ENCODE results near the gene TRAF1. TPM values are rescaled to one million over a fixed set of nuclear protein-coding genes. Genes with fewer than 3 reads are reported as not detected.

TRAF1 gene
- polyA plus RNA-seq, 1 donor, result 4.3 TPM

GRCh38 chr9:120890320-120891244 is 36.0 kb downstream of the TRAF1 start:
- DNase-seq (ENCODE audit: low read depth), result no peak

DNA sequence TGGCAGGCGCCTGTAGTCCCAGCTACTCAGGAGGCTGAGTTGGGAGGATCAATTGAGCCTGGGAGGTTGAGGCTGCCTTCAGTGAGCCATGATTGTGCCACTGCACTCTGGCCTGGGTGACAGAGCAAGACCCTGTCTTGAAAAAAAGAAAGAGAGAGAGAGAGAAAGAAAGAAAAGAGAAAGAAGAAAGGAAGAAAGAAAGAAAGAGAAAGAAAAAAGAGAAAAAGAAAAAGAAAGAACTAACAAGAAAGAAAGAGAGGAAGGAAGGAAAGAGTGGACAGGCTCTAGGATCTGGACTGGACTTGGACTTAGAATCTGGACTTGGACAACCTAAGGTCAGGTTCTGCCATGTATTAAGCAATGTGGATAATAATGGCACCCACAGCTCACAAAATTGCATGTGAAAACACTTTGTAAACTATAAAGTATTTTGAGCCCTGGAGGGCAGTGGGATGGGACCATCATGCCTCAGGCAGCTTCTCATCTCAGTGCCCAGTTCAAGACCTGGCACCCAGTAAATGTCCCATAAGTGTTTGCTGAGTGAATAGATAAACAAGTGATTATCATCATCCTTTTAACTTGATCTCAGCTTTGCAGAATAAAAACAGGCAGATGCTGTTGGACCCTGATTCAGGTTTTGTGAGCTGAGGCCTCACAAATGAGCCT is 36.9 kb downstream of the TRAF1 start:
- DNase-seq (ENCODE audit: low read depth), result no peak

- no peak for DNase-seq (ENCODE audit: low read depth)
These were observed 38.0 kb downstream of the TRAF1 start for GRCh38 chr9:120888626-120889025.

GRCh38 chr9:120886490-120886967 is 40.1 kb downstream of the TRAF1 start:
- no peak for DNase-seq (ENCODE audit: low read depth)

DNA sequence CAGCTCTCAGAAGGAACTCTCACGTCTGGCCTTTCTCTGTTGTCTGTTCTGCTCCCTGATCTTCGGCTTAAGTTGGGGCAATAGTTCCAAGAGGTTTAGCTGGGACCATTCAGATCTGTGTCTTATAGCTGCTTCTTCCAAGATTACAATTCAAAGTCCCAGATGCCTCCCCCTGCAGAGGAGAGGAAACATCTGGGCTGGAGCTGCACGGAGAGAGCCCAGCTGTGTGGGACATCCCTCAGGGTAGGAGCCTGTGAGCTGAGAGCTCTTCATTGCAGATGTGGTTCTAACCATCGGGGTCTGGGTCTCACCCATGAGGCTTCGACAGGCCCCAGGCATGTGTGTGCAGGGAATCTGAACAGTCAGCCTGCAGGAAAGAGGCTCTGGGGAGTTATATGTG is 40.6 kb downstream of the TRAF1 start:
- DNase-seq (ENCODE audit: low read depth), result no peak

DNA sequence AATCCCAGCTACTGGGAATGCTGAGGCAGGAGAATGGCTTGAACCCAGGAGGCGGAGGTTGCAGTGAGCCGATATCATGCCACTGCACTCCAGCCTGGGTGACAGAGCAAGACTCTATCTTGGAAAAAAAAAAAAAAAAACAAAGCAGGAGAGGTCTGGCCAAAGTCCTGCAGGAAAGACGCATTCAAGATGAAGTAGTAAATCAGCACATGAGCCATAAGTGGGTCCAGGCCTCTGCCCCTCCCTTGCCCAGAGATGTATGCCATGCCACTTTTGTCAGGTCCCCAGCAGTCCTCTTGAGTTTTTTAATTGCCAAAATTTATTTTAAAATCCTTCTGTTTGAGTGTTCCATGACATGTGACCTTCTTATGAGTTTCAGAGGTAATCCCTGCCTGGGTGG is 41.1 kb downstream of the TRAF1 start:
- no peak for DNase-seq (ENCODE audit: low read depth)

DNA sequence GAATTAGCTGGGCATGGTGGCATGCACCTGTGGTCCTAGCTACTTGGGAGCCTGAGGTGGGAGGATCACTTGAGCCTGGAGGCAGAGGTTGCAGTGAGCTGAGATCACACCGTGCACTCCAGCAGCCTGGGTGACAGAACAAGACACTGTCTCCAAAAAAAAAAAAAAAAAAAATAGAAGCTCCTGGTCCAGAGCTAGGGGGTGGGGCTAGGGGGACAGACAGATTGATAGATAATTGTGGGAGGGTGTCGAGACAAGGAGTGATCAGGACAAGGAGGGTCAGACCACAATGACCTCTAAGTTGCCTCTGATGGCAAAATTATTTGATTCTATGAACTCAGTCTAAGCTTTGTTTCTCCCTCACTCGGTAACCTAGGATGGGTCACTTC is 43.0 kb downstream of the TRAF1 start:
- no peak for DNase-seq (ENCODE audit: low read depth)

GRCh38 chr9:120882935-120883607 is 43.5 kb downstream of the TRAF1 start:
- no peak for DNase-seq (ENCODE audit: low read depth)

DNA sequence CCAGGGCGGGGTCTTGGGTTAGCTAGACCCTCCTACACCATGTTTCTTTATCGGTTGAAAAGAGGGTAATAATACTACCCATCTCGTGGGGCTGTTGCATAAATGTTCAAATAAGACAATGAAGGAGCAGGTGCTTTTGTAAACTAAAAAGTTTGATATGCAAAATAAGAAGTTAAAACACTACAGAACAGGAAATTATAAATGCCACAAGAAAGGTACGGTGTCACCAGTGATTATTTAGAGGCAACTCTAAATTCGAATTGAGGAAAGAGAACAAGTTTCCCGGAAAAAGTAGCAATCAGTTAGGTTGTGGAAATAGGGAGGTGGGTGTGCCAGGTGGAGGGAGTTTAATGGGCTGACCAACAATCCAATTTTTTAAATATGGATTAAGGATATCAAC is 47.1 kb downstream of the TRAF1 start:
- no peak for DNase-seq (ENCODE audit: low read depth)

DNA sequence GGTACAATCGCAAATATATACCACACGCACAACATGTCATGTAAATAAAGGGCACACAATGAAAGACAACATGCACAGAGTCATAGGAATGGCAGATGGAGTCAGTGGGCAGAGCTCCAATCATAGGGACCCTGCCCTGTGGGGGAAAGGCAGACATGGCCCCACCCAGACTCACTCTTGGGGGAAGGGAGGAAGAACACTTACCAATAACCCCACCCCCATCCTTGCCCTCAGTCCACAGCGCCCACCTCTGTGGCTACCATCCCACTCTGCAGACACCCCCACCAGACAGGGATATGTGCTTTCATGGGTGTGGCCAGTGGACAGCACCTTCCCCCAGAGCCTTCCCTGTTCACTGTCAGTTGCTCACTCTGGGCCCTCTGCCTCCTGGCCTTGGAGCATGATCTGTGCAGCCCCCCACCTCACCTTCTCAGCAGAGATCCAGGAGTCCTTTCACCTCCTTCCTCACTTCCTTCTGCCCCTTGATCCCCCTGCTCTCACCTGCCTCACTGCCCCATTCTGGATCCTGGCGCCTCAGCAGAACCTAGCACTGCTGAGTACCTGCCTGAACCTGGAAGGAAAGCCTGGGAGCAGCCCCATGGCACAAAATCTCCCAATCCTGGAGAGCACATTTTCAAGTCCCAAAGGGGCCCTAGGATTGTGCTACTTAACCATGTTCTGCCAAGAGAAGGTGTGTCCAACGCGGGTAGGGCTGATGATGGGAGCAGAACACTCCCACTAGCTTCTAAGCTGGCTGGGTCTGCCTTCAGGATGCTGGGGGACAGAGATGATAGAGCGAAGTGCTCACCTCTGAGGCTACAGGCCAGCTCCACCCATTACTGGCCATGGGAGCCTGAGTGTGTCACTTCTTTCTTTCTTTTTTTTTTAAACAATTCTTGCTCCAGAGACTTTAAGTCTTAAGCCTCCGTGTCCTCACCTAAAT is 48.1 kb downstream of the TRAF1 start:
- no peak for DNase-seq (ENCODE audit: low read depth)

DNA sequence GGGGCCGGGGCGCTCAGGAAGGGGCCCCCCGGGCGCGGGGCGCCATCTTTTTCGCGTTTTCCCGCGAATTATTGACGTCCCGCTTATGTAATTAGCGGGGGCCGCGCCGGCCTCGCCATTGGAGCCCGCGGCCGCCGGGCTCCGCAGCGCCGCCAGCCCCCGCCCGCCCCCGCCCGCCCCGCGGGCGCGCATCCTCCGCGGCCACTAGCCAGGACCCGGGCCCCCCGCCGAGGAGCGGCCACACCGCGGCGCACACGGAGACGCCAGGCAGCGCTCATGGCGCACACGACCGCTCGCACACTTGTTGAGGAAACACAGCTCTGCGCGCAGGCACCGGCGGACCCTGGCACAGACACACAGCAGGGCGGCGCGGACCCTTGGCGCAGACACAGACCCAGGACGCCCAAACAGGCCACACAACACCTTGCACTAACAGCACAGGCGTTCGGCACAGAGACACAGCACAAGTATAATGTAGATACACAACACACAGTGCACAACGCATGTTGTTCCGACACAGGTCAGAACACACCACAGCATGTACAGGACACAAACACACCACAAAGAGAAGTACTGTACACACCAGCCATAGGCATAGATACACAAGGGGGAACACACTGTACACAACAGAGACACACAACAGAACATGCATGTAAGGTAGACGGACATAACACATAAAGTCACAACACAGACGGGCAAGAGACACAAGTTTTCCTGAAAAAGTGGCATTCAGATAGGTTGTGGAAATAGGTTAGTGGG is 49.1 kb downstream of the TRAF1 start:
- no peak for DNase-seq (ENCODE audit: low read depth)

DNA sequence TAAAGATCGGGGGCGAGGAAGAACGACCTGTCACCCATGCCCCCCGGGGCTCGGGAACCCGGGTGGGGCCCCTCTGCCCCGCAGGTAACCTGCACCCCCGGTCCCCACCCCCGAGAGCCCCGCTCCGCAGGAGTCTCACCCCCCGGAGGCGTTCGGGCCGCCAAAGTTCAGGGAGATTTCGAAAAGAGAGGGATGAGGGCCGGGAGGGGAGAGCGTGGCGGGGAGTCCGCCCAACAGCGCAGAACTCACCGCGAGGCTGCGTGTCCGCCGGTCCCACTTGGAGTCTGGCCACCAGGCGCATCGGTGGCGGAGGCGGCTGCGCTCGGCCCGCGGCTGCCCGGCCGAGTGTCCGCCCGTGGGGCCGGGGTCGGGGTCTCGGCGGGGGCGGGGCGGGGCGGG is 49.8 kb downstream of the TRAF1 start, which contains the start of gene PHF19:
Gene PHF19 (minus strand): TSS at position 347 of the 399 bp plus-strand sequence. CDS start 2,447 bp downstream, outside the sequence.
- no peak for DNase-seq (ENCODE audit: low read depth)

- no peak for DNase-seq (ENCODE audit: low read depth)
These were observed 50.4 kb downstream of the TRAF1 start for GRCh38 chr9:120875954-120876841.

DNA sequence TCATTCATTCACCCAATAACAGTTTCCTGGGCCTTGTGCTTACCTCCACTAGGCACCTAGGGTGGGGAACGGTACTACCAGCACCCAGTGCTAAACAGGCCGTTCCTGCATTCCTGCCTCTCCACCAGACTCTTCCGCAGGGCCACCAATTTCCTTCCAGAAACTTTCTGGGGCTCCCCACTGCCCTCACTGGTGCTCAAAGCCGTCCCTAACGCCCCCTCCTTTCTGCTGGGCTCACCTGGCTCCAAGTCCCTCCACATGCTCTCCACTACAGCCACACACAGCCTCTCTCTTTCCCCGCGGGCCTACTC is 51.0 kb downstream of the TRAF1 start:
- DNase-seq (ENCODE audit: low read depth), result no peak

DNA sequence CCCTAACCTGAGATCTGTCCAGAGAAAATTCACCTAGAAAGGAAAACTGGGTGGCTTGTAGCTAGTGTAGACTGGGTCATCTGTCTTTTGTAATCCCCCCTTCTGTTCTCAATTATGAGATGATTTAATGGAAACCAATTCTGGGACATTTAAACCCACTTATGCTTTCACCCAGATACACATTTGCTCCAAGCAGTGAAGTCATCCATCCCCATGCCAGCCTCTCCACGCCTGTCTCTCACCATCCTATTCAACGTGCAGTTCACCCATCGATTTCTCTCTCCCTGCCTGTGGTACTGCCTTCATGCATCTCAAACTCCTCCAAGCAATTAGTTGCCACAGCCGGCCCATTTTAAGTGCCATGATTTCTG is 51.4 kb downstream of the TRAF1 start:
- DNase-seq (ENCODE audit: low read depth), result no peak

DNA sequence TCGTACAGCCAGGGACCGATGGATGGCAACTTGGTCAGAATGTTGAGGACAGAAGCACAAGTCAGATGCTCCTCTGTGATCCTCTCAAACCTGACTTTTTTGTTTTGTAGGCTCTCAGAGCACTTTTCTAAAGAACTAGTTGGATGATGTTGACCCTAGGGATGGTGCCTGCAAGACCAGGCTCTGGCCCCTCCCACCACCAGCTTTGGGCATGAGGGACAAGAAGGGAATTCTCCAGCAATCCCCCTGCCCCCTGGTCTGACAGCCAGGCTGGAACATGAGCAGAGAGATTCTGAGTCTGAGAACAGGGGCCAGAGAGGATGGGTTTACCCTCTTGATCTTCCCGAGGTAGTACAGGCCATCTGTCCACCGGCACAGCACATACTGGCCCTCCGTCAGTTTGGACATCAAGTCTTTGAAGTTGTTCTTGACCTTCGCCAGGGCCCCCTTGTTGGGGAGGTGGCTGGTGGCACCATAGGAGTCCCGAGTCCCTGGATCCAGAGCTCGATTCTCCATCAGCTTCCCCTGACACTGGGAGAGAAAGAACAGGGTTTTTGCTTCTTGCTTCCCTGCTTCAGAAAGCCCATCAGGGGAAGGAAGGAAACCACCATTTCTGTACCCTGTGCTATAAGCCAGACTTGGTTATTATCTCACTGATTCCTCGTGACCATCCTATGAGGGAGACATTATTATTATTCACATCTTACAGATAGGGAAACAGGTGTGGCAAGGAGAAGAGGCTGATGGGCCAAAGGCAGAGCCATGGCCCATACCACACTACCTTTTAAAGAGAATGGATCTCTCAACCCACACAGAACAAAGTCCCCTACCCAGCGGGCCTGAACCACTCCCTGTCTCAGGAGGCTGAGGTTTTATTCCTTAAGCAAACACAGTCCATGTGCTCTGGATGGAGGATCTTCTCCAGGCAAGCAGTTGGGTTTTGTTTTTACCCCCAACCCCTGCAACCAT is 52.1 kb downstream of the TRAF1 start:
- no peak for DNase-seq (ENCODE audit: low read depth)

- DNase-seq (ENCODE audit: low read depth), result no peak
These were observed 53.1 kb downstream of the TRAF1 start for GRCh38 chr9:120873512-120873911.

DNA sequence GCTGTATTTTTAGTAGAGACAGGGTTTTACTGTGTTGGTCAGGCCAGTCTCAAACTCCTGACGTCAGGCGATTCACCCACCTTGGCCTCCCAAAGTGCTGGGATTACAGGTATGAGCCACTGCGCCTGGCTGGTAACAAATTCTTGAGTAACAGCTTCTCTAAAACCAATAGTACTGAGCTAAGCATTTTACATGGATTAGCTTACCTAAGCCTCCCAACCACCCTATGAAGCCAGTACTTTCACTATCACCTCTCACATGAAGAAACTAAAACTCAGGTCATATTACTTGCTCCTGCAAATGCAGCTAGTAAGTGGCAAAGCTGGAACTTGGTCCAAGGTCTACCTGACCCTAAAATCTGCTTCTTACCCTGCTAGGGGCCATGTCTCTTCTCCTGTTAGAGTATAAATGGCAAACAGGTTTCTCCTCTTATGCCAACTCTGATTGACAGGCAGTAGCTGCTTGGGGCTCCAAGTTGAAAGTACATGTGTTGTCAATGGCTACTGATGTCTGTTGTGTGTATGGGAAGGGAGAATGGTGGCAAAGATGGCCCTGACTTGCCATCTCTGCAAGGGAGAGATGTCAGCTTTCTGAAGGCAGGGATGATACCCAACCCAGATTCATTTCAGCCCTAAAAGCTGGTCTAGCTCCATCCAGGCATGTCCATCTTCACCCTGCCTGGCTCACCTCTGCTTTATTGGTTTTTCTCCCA is 53.6 kb downstream of the TRAF1 start:
- no peak for DNase-seq (ENCODE audit: low read depth)
